Endothelial cell of umbilical vein (primary cell): ENCODE measurements around the gene ERAP2. TPM values are rescaled to one million over a fixed set of nuclear protein-coding genes. Genes with fewer than 3 reads are reported as not detected.

Source experiments
- BruUV-seq: library from RNA; stranded (reverse); fragments of 400-500 nt; replicated peaks from 2 replicates; lab custom pipeline; 2021; lab: Mats Ljungman, UMichigan
- CTCF ChIA-PET: fragments of 300-600, 350-600 bp; sonication (Branson Sonifier 250); formaldehyde crosslinking; loops from one replicate; lab custom pipeline; 2021; ENCODE audit warnings: antibody characterized with exemption, inconsistent platforms; lab: Charles Lee
- POLR2A ChIA-PET: fragments of 300-600, 350-600 bp; sonication (Branson Sonifier 250); formaldehyde crosslinking; loops from one replicate; lab custom pipeline; 2021; ENCODE audit warnings: antibody characterized with exemption, inconsistent platforms; lab: Charles Lee
- DNase-seq: peaks from one replicate; pipeline ENCODE4 v3.0.0-alpha.2; 2011; ENCODE audit warnings: low read depth, low spot score
- FAIRE-seq: peaks from 2 replicates; lab custom pipeline; 2011; peaks lifted over from hg19 to GRCh38; lab: Jason Lieb, UNC
- H2AFZ ChIP-seq: 2 replicates; pipeline ENCODE4 v1.6.0; 2012; ENCODE audit warnings: low read depth, low read length, control low read depth, inconsistent platforms
- H3K27ac ChIP-seq: 2 replicates; pipeline ENCODE4 v1.5.1; 2011; ENCODE audit warnings: low read depth, mild to moderate bottlenecking, control low read depth, low read length, moderate library complexity; ENCODE audit not compliant: insufficient read depth
- H3K27me3 ChIP-seq, 2 experiments: 2 replicates each; pipeline versions ENCODE4 v1.6.0 to v1.6.1; 2011; ENCODE audit warnings: low read length in 2 of 2, mixed read lengths in 1 of 2; ENCODE audit not compliant: control insufficient read depth in 2 of 2, insufficient read depth in 2 of 2
- H3K36me3 ChIP-seq, 2 experiments: 2 replicates in 1 of 2; 3 replicates in 1 of 2; pipeline ENCODE4 v1.5.1; 2011; ENCODE audit warnings: low read length in 2 of 2, mild to moderate bottlenecking in 1 of 2, moderate library complexity in 1 of 2; ENCODE audit not compliant: control insufficient read depth in 2 of 2, insufficient read depth in 2 of 2; ENCODE audit errors: extremely low read depth in 1 of 2
- H3K4me1 ChIP-seq: 3 replicates; pipeline ENCODE4 v1.5.1; 2011; ENCODE audit warnings: mild to moderate bottlenecking, low read length; ENCODE audit not compliant: control insufficient read depth, insufficient read depth; ENCODE audit errors: extremely low read depth
- H3K4me2 ChIP-seq: 2 replicates; pipeline ENCODE4 v1.6.1; 2011; ENCODE audit warnings: low read length, control low read depth, mixed read lengths; ENCODE audit not compliant: insufficient read depth
- H3K4me3 ChIP-seq, 3 experiments: fragments of 200-600 bp in 1 of 3; sonication (generic), shearing (Covaris generic) in 1 of 3; replicated peaks in 1 of 3; 2 replicates each; pipeline ENCODE4 v1.5.1; 2011 to 2016; ENCODE audit warnings: control low read depth in 3 of 3, low read length in 3 of 3, mild to moderate bottlenecking in 2 of 3, inconsistent platforms in 1 of 3, low read depth in 1 of 3, moderate library complexity in 1 of 3; ENCODE audit not compliant: insufficient read depth in 1 of 3
- H3K79me2 ChIP-seq: 2 replicates; pipeline ENCODE4 v1.6.0; 2012; ENCODE audit warnings: low read length, inconsistent platforms; ENCODE audit not compliant: control insufficient read depth, insufficient read depth
- H3K9ac ChIP-seq: replicated peaks from 2 replicates; pipeline ENCODE3; 2011; ENCODE audit warnings: low read length, control low read depth; ENCODE audit not compliant: insufficient read depth; ENCODE audit errors: extremely low read depth
- H3K9me1 ChIP-seq: replicated peaks from 3 replicates; pipeline ENCODE4 v1.6.0; 2011; ENCODE audit warnings: mild to moderate bottlenecking, low read length; ENCODE audit not compliant: control insufficient read depth, insufficient read depth; ENCODE audit errors: extremely low read depth
- H3K9me3 ChIP-seq: replicated peaks from 2 replicates; pipeline ENCODE4 v1.5.1; 2012; ENCODE audit warnings: low read length, inconsistent platforms; ENCODE audit not compliant: control insufficient read depth, insufficient read depth
- H4K20me1 ChIP-seq: replicated peaks from 2 replicates; pipeline ENCODE3; 2011; ENCODE audit warnings: mild to moderate bottlenecking, low read length; ENCODE audit not compliant: control insufficient read depth, insufficient read depth; ENCODE audit errors: extremely low read depth
- FOS ChIP-seq: IDR thresholded peaks from 2 replicates; pipeline ENCODE4 v1.6.1; 2011; ENCODE audit warnings: mild to moderate bottlenecking, low read length, moderate library complexity, borderline replicate concordance; ENCODE audit not compliant: insufficient read depth
- GATA2 ChIP-seq: IDR thresholded peaks from 2 replicates; pipeline ENCODE4 v1.7.0; 2011; ENCODE audit warnings: low read depth, mild to moderate bottlenecking, moderate library complexity, mixed read lengths, low read length; ENCODE audit not compliant: insufficient read length, insufficient read depth
- JUN ChIP-seq: IDR thresholded peaks from 2 replicates; pipeline ENCODE4 v1.6.1; 2011; ENCODE audit warnings: borderline replicate concordance, low read depth; ENCODE audit not compliant: insufficient read length, insufficient read depth
- MYC ChIP-seq: IDR thresholded peaks from one replicate; pipeline ENCODE4 v1.6.1; 2011; ENCODE audit warnings: mild to moderate bottlenecking, low read depth, low read length
- dilution Hi-C: fragments of 300-500 bp; cut with MboI; formaldehyde crosslinking; loops from one replicate; pipeline ENCODE4 v1.15.0; 2019; ENCODE audit warnings: low sequenced_read_pairs; ENCODE audit not compliant: extremely low pct_ligation_motif_present
- intact Hi-C: fragments of 100-400 bp; cut with micrococcal nuclease; formaldehyde crosslinking; loops from one replicate; pipeline ENCODE4 v1.10.0; 2022
- polyA plus RNA-seq, 4 experiments: library from polyadenylated mRNA; depleted of rRNA in 3 of 4; stranded (reverse) in 3 of 4; unstranded in 1 of 4; fragments of >200 nt; gene quantifications; 2 replicates each; pipeline versions ENCODE4 v1.2.1 to v1.2.3, GENCODE V29; 2011 to 2012; ENCODE audit warnings: missing spikeins in 1 of 4
- total RNA-seq: library from RNA; stranded (reverse); gene quantifications from 2 replicates; pipeline ENCODE4 v1.2.3, GENCODE V29; 2021
- TF ChIP-seq, protein P1 (sequence below): IDR thresholded peaks from 2 replicates; pipeline ENCODE4 v1.6.1; 2011; ENCODE audit not compliant: insufficient read depth, insufficient read length
- TF ChIP-seq, protein P2 (sequence below), 2 donors: IDR thresholded peaks; 1 replicate in 1 of 2; 2 replicates in 1 of 2; pipeline ENCODE4 v1.5.1; 2011; ENCODE audit warnings: low read length in 2 of 2, mild to moderate bottlenecking in 2 of 2, moderate library complexity in 2 of 2, control low read depth in 1 of 2, inconsistent platforms in 1 of 2, low read depth in 1 of 2; ENCODE audit not compliant: insufficient read depth in 1 of 2; ENCODE audit errors: extremely low read depth in 1 of 2

ERAP2 gene
- total and polyA plus RNA-seq, 2 donors (not counting 3 experiments of a cell fraction or from before 2014, with no cell fraction given), result 3.1 to 10.0 TPM

DNA sequence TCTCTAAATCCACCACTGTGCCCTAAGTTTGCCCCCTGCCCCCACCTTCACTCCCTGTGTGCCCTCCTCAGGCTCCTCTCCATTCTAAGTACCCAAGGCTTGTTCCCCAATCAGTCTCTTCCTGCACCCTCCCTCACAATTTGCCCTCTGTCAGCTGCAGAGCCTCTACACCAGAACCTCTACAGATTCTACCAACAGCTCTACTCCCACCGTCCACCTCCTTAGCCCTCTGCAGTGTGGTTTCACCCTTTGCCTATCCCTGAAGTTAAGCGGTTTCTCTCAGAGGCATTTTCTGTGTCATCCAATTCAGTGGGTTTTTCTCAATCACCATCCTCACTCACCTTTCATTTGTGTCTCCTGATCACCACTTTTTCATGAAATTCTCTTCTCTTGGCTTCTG lies 13.2 kb upstream of the ERAP2 start:
- Histone ChIP-seq H3K4me1 (no peaks in the 10 kb centered on the region), H3K27ac (no peak overlapping the region), H4K20me1 (no peaks in the 10 kb centered on the region), H3K27me3 (no peaks in the 10 kb centered on the region), H3K36me3 (no peaks in the 10 kb centered on the region), H2AFZ (no peak overlapping the region), H3K9ac (no peak overlapping the region), H3K4me2 (no peak overlapping the region), H3K4me3 (no peak overlapping the region), H3K9me3 (no peaks in the 10 kb centered on the region), H3K9me1 (no peaks in the 10 kb centered on the region), H3K79me2 (no peaks in the 10 kb centered on the region)
- FAIRE-seq (no peak), DNase-seq (no peak)
- ChIA-PET POLR2A (no interaction called here), CTCF (interaction anchor here (1.2 to 1.4 kb wide), 2 partner anchors 17 to 280 kb away, joined by 3 to 5 read pairs; partner anchors contain the start of gene LIX1)
- dilution Hi-C loops (no loop called here), intact Hi-C loops (no loop called here)
- TF ChIP-seq FOS (no peak), MYC (no peak), GATA2 (no peak), JUN (no peak)
- TF ChIP-seq, protein P1, sequence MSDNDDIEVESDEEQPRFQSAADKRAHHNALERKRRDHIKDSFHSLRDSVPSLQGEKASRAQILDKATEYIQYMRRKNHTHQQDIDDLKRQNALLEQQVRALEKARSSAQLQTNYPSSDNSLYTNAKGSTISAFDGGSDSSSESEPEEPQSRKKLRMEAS, result no peak
- TF ChIP-seq, protein P2, sequence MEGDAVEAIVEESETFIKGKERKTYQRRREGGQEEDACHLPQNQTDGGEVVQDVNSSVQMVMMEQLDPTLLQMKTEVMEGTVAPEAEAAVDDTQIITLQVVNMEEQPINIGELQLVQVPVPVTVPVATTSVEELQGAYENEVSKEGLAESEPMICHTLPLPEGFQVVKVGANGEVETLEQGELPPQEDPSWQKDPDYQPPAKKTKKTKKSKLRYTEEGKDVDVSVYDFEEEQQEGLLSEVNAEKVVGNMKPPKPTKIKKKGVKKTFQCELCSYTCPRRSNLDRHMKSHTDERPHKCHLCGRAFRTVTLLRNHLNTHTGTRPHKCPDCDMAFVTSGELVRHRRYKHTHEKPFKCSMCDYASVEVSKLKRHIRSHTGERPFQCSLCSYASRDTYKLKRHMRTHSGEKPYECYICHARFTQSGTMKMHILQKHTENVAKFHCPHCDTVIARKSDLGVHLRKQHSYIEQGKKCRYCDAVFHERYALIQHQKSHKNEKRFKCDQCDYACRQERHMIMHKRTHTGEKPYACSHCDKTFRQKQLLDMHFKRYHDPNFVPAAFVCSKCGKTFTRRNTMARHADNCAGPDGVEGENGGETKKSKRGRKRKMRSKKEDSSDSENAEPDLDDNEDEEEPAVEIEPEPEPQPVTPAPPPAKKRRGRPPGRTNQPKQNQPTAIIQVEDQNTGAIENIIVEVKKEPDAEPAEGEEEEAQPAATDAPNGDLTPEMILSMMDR (IDR thresholded peaks at IDR 0.05; ENCODE audit: extremely low read depth in 1 of 2, insufficient read depth in 1 of 2, low read depth in 1 of 2, low read length in 2 of 2), result no peak
- BruUV-seq, result no TSS peak
